Measurements from ENCODE around the gene SYNC.
"Not testable (repeated sequence)": the region's sequence is repeated elsewhere in the genome, so short reads cannot be mapped to it uniquely, and the experiment has no call there.

The SYNC gene

GRCh38 chr1:32647308-32648134 lies 55.0 kb downstream of the SYNC start:
- peak in 1 of 2 donors; percentile 17 for DNase-seq (ENCODE audit: low read depth in 1 of 2, low spot score in 1 of 2)

- no peak for DNase-seq (ENCODE audit: low read depth in 1 of 2, low spot score in 1 of 2)
Measured at GRCh38 chr1:32644426-32644825, 58.1 kb downstream of the SYNC start.

DNA sequence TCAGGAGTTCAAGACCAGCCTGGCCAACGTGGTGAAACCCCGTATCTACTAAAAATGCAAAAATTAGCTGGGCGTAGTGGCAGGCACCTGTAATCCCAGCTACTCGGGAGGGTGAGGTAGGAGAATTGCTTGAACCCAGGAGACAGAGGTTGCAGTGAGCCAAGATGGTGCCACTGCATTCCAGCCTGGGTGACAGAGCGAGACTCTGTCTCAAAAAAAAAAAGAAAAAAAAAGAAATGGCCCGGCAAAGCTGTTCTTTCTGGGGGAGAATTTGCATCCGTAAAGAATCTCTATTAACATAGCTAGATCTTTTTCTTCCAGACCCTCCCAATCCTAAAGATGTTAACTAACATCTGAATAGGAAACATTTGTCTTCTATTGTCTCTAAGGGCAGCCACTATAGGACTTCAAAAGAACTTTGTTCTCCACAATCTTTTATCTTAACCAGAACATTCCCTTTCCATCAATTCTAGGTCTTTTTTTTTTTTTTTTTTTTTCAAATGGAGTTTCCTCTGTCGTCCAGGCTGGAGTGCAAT lies 60.2 kb downstream of the SYNC start:
- not testable (repeated sequence) for DNase-seq (ENCODE audit: low read depth in 1 of 2, low spot score in 1 of 2)

DNA sequence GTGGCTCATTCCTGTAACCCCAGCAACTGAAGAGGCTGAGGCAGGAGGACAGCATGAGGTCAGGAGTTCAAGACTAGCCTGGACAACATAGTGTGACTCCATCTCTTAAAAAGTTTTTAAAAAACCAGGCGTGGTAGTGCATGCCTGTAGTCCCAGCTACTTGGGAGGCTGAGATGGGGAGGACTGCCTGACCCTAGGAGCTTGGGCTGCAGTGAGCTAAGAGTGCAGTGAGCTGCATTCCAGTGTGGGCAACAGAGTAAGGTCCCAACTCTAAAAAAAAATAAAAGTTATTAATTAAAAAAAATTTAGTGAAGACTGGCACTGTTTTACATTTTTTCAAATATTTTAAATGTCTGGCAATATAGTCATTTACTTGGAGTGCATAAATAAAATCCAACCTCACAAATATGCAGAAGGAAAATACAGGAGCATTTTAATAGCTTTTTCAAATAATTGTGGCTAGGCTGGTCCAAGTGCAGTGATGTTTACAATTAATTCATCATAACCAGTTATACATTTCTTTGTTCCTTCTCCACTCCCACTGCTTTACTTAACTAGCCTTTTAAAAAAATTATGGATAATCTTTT lies 63.0 kb downstream of the SYNC start:
- no peak for DNase-seq (ENCODE audit: low read depth in 1 of 2, low spot score in 1 of 2)

DNA sequence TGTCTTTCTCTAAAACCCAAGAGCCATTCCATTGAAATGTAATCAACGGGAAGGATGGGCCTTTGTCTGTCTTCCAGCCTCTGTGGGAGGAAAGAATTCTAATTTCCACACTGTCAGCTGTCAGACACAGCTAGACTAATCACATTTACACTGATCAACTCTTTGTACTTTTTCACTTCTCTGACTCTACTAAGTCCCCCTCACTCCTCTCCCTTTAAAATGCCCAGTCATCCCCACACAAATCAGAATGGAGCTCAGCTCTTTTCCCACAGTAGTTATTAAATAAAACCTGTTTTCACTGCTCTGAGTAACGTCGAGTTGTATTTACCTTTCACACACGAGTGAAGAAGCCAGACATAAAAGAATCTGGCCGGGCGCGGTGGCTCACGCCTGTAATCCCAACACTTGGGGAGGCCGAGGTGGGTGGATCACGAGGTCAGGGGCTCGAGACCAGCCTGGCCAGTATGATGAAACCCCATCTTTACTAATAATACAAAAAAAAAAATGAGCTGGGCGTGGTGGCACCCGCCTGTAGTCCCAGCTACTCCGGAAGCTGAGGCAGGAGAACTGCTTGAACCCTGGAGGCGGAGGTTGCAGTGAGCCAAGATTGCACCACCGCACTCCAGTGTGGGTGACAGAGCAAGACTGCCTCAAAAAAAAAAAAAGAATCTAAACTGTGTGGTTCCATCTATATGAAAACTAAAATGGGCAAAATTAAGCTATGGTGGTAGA lies 65.5 kb downstream of the SYNC start:
- no peak for DNase-seq (ENCODE audit: low read depth in 1 of 2, low spot score in 1 of 2)

- no peak for DNase-seq (ENCODE audit: low read depth in 1 of 2, low spot score in 1 of 2)
Measured at GRCh38 chr1:32635508-32636277, 66.9 kb downstream of the SYNC start.

DNA sequence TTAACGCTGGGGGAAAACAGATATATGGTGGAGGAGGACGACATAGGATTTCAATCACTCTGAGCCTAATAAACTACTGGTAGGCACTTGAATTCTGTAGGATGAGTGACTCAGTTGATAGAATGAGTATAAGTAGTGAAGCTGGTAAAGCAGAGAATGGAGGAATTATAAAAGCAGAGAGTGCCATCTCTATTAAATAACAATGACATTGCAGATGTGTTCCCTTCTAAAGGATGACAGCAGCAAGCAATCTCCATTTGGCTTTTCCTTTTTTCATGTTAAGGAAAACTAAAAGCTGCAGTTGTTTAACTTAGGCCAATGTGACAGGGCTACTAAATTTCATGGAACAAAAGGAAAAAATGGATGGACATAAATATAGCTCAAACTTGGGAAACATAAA lies 69.7 kb downstream of the SYNC start:
- no peak for DNase-seq (ENCODE audit: low read depth in 1 of 2, low spot score in 1 of 2)

DNA sequence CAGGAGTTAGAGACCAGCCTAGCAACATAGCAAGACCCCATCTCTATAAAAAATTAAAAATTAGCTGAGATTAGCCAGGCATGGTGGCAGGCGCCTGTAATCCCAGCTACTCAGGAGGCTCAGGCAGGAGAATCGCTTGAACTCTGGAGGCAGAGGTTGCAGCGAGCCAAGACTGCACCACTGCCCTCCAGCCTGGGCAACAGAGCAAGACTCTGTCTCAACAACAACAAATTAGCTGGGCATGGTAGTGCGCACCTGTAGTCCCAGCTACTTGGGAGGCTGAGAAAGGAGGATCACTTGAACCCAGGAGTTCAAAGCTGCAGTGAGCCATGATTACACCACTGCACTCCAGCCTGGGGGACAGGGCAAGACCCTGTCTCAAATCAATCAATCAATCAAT lies 72.4 kb downstream of the SYNC start:
- DNase-seq (ENCODE audit: low read depth in 1 of 2, low spot score in 1 of 2): not testable (repeated sequence)

Measured in activated CD4-positive, alpha-beta T cell treated with anti-CD3 and anti-CD28 coated beads, Interleukin-2, amount 50 U/mL, for 24 hours (primary cell).